H9 (cell line): Measurements from ENCODE around the gene CDC20. TPM values are rescaled to one million over a fixed set of nuclear protein-coding genes. Genes with fewer than 3 reads are reported as not detected.

ENCODE experiments used
- DNase-seq: peaks from one replicate; pipeline ENCODE4 v3.0.0-alpha.2; 2017
- H2AFZ ChIP-seq: one replicate; pipeline ENCODE4 v1.6.1; 2013; ENCODE audit warnings: mild to moderate bottlenecking, low read length, control low read depth, moderate library complexity
- H2AK5ac ChIP-seq: 2 replicates; pipeline ENCODE4 v1.6.1; 2013; ENCODE audit warnings: low read length, control low read depth, mixed read lengths; ENCODE audit not compliant: insufficient read length
- H2BK120ac ChIP-seq: one replicate; pipeline ENCODE4 v1.6.1; 2013; ENCODE audit warnings: low read depth, mild to moderate bottlenecking, low read length, control low read depth, inconsistent platforms; ENCODE audit not compliant: poor library complexity, severe bottlenecking
- H2BK12ac ChIP-seq: 2 replicates; pipeline ENCODE4 v1.6.1; 2013; ENCODE audit warnings: low read length, control low read depth, mixed read lengths, low read depth; ENCODE audit not compliant: insufficient read length
- H2BK15ac ChIP-seq: 2 replicates; pipeline ENCODE4 v1.6.1; 2013; ENCODE audit warnings: low read depth, low read length, control low read depth
- H2BK20ac ChIP-seq: one replicate; pipeline ENCODE4 v1.6.1; 2013; ENCODE audit warnings: low read depth, mild to moderate bottlenecking, low read length, control low read depth, inconsistent platforms; ENCODE audit not compliant: poor library complexity, severe bottlenecking
- H2BK5ac ChIP-seq: 2 replicates; pipeline ENCODE4 v1.6.1; 2013; ENCODE audit warnings: low read length, control low read depth, mixed read lengths; ENCODE audit not compliant: insufficient read length
- H3K14ac ChIP-seq: 2 replicates; pipeline ENCODE4 v1.6.1; 2013; ENCODE audit warnings: low read length, control low read depth; ENCODE audit not compliant: insufficient read depth
- H3K18ac ChIP-seq: 2 replicates; pipeline ENCODE4 v1.6.1; 2013; ENCODE audit warnings: low read depth, mild to moderate bottlenecking, mixed read lengths, low read length, control low read depth; ENCODE audit not compliant: insufficient read length
- H3K23ac ChIP-seq: 2 replicates; pipeline ENCODE4 v1.6.1; 2013; ENCODE audit warnings: low read length, control low read depth, mixed read lengths, low read depth; ENCODE audit not compliant: insufficient read length
- H3K23me2 ChIP-seq: 2 replicates; pipeline ENCODE4 v1.6.1; 2013; ENCODE audit warnings: low read depth, mild to moderate bottlenecking, mixed read lengths, low read length, control low read depth; ENCODE audit not compliant: insufficient read length, poor library complexity, severe bottlenecking
- H3K27ac ChIP-seq: 2 replicates; pipeline ENCODE4 v1.5.1; 2013; ENCODE audit warnings: low read length, control low read depth, mixed read lengths, low read depth; ENCODE audit not compliant: insufficient read length
- H3K27me3 ChIP-seq: 2 replicates; pipeline ENCODE4 v1.6.1; 2013; ENCODE audit warnings: low read length, control low read depth, inconsistent platforms; ENCODE audit not compliant: insufficient read depth
- H3K4ac ChIP-seq: 2 replicates; pipeline ENCODE4 v1.6.1; 2013; ENCODE audit warnings: low read depth, mild to moderate bottlenecking, control low read depth, inconsistent platforms, low read length, moderate library complexity
- H3K4me1 ChIP-seq: 2 replicates; pipeline ENCODE4 v1.6.1; 2013; ENCODE audit warnings: low read length, control low read depth, inconsistent platforms; ENCODE audit not compliant: insufficient read depth
- H3K4me2 ChIP-seq: 2 replicates; pipeline ENCODE4 v1.6.1; 2013; ENCODE audit warnings: low read length, control low read depth, mixed read lengths; ENCODE audit not compliant: insufficient read length, insufficient read depth
- H3K56ac ChIP-seq: 2 replicates; pipeline ENCODE4 v1.6.1; 2013; ENCODE audit warnings: low read depth, mild to moderate bottlenecking, mixed read lengths, low read length, control low read depth; ENCODE audit not compliant: insufficient read length
- H3K79me1 ChIP-seq: 2 replicates; pipeline ENCODE4 v1.6.1; 2013; ENCODE audit warnings: low read depth, mild to moderate bottlenecking, moderate library complexity, low read length, control low read depth, inconsistent platforms; ENCODE audit not compliant: insufficient read depth, poor library complexity, severe bottlenecking
- H3K79me2 ChIP-seq: 2 replicates; pipeline ENCODE4 v1.6.1; 2013; ENCODE audit warnings: low read length, control low read depth, inconsistent platforms; ENCODE audit not compliant: insufficient read depth
- H3K9ac ChIP-seq: 2 replicates; pipeline ENCODE4 v1.6.1; 2013; ENCODE audit warnings: low read length, control low read depth, mixed read lengths; ENCODE audit not compliant: insufficient read length; ENCODE audit errors: extremely low read depth
- H3K9me3 ChIP-seq: one replicate; pipeline ENCODE4 v1.6.1; 2013; ENCODE audit warnings: low read depth, low read length, inconsistent platforms; ENCODE audit not compliant: control insufficient read depth
- H3T11ph ChIP-seq: one replicate; pipeline ENCODE4 v1.6.1; 2013; ENCODE audit warnings: mild to moderate bottlenecking, low read length, control low read depth, inconsistent platforms
- H4K20me1 ChIP-seq: one replicate; pipeline ENCODE4 v1.6.1; 2013; ENCODE audit not compliant: control insufficient read depth, insufficient read length, insufficient read depth
- H4K5ac ChIP-seq: 2 replicates; pipeline ENCODE4 v1.6.1; 2013; ENCODE audit warnings: low read depth, mild to moderate bottlenecking, mixed read lengths, low read length, control low read depth; ENCODE audit not compliant: insufficient read length
- H4K8ac ChIP-seq: replicated peaks from 2 replicates; pipeline ENCODE4 v1.6.1; 2013; ENCODE audit warnings: low read length, control low read depth, mixed read lengths, low read depth; ENCODE audit not compliant: insufficient read length
- H4K91ac ChIP-seq: 2 replicates; pipeline ENCODE4 v1.6.1; 2013; ENCODE audit warnings: low read depth, mild to moderate bottlenecking, moderate library complexity, mixed read lengths, low read length, control low read depth; ENCODE audit not compliant: insufficient read length
- H3K27ac Mint-ChIP-seq, 3 experiments: 2 replicates in 2 of 3; 3 replicates in 1 of 3; pipeline ENCODE4 v1.8.0; 2020 to 2021; ENCODE audit warnings: mixed read lengths in 3 of 3, mild to moderate bottlenecking in 1 of 3, moderate library complexity in 1 of 3
- H3K27me3 Mint-ChIP-seq: 2 replicates; pipeline ENCODE4 v1.8.0; 2021; ENCODE audit warnings: low read depth, mild to moderate bottlenecking, moderate library complexity, mixed read lengths
- H3K36me3 Mint-ChIP-seq, 3 experiments: 2 replicates in 2 of 3; 3 replicates in 1 of 3; pipeline ENCODE4 v1.8.0; 2020 to 2021; ENCODE audit warnings: low read depth in 3 of 3, mixed read lengths in 3 of 3; ENCODE audit not compliant: insufficient read depth in 1 of 3
- H3K4me1 Mint-ChIP-seq, 2 experiments: 2 replicates each; pipeline ENCODE4 v1.8.0; 2020; ENCODE audit warnings: mixed read lengths in 2 of 2
- H3K4me3 Mint-ChIP-seq, 2 experiments: 2 replicates in 1 of 2; 3 replicates in 1 of 2; pipeline ENCODE4 v1.8.0; 2020 to 2021; ENCODE audit warnings: mild to moderate bottlenecking in 2 of 2, mixed read lengths in 2 of 2, moderate library complexity in 1 of 2
- H3K9me3 Mint-ChIP-seq, 2 experiments: 2 replicates in 1 of 2; 3 replicates in 1 of 2; pipeline ENCODE4 v1.8.0; 2020; ENCODE audit warnings: mild to moderate bottlenecking in 2 of 2, mixed read lengths in 2 of 2, moderate library complexity in 1 of 2
- WGBS: extraction: QIAGEN DNeasy Blood & Tissue Kit; methylation state at CpG from one replicate; pipeline ENCODE4 v1.1.7; 2013; ENCODE audit warnings: missing lambda C conversion rate, low lambda C conversion rate, mixed read lengths; ENCODE audit not compliant: insufficient read length; ENCODE audit errors: extremely low coverage; 5-methylcytosine and 5-hydroxymethylcytosine counted together
- total RNA-seq: library from RNA; stranded (reverse); gene quantifications from 2 replicates; pipeline ENCODE4 v1.2.1, GENCODE V29; 2021
- TF ChIP-seq, protein P1 (sequence below): fragments of 200-600 bp; sonication (generic); conservative IDR thresholded peaks from 3 replicates; pipeline ENCODE4 v1.8.0; 2021; ENCODE audit warnings: antibody characterized with exemption, mild to moderate bottlenecking

Gene CDC20
- total RNA-seq, 1 experiment from 2014 or later, result 246 TPM

DNA sequence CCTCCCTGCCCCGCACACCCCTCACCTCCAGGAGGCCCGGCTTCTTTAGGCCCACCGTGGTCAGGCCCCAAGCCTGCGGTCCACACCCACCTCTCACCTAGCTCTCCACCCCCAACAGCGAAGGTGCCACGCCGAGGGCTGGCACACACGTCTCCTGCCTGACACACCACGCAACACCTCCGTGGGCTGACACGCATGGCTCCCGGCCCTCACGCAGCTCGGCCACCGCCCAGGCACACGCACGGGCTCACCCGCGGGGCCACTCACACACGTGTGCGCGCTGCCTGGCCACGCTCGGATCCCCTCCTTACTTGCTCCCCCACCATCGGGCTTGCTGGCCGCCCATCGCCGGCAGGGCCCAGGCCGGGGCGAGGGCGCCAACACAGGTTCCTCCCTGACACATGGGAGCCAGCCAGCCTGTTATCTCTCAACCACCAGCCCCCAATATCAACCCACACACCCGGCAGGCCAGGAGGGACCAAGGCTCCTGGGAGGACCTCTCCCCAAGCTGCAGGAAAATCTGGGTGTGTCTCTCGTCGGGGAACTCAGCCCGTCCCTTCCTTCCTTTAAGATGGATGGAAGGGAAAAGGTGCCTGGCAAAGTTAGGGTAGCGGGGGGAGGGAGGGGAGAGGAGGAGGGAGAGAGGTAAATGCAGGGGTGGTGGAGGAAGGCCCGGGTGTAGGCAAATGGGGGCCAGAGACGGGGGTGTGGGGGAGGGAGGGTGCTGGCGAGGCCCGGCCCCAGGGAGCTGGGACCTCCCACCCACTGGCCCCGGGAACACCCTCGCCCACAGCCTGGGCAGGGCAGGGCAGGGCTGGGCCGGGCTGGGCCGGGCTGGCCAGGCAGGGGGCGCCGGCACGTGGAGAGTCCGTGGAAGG is 8.5 kb downstream of the CDC20 start:
- H3K27ac ChIP-seq, result no peak overlapping the region
- no peak overlapping the region for H3K56ac ChIP-seq
- H3K9ac ChIP-seq, result peak overlapping the region; percentile 25
- no peaks in the 10 kb centered on the region for H3K79me1 ChIP-seq
- no peak overlapping the region for H3K23ac ChIP-seq
- Mint-ChIP-seq H3K9me3 (no peaks in the 10 kb centered on the region), H3K4me3 (peak overlapping the region; percentile 74 to 86), H3K27me3 (no peaks in the 10 kb centered on the region), H3K27ac (0 out of 7 replicates have a peak overlapping the region, but pooled peaks of 1 of the 3 experiments have one; percentile 44), H3K36me3 (peaks cover 17 to 30% (median 25%) of the 10 kb centered on the region in 3 experiments; a peak in 6 of 7 replicates), H3K4me1 (peaks cover 23 to 36% of the 10 kb centered on the region in 2 experiments)
- H3K23me2 ChIP-seq, result peaks cover 15% of the 10 kb centered on the region
- no peaks in the 10 kb centered on the region for H4K20me1 ChIP-seq
- H3K4me2 ChIP-seq, result peak overlapping the region; percentile 78
- H3T11ph ChIP-seq, result no peak overlapping the region
- no peaks in the 10 kb centered on the region; the same call in 1 of the 2 replicates for H3K4me1 ChIP-seq
- DNase-seq, result no peak
- peak overlapping the region; percentile 53; the same call in 1 of the 2 replicates for H3K14ac ChIP-seq
- H2BK15ac ChIP-seq, result no peak overlapping the region
- H3K4ac ChIP-seq, result no peak overlapping the region
- H2BK20ac ChIP-seq, result no peak overlapping the region
- H4K91ac ChIP-seq, result no peak overlapping the region
- TF ChIP-seq, protein P1, sequence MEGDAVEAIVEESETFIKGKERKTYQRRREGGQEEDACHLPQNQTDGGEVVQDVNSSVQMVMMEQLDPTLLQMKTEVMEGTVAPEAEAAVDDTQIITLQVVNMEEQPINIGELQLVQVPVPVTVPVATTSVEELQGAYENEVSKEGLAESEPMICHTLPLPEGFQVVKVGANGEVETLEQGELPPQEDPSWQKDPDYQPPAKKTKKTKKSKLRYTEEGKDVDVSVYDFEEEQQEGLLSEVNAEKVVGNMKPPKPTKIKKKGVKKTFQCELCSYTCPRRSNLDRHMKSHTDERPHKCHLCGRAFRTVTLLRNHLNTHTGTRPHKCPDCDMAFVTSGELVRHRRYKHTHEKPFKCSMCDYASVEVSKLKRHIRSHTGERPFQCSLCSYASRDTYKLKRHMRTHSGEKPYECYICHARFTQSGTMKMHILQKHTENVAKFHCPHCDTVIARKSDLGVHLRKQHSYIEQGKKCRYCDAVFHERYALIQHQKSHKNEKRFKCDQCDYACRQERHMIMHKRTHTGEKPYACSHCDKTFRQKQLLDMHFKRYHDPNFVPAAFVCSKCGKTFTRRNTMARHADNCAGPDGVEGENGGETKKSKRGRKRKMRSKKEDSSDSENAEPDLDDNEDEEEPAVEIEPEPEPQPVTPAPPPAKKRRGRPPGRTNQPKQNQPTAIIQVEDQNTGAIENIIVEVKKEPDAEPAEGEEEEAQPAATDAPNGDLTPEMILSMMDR, result no peak
- H3K18ac ChIP-seq, result no peak overlapping the region
- no peaks in the 10 kb centered on the region for H3K27me3 ChIP-seq
- H3K9me3 ChIP-seq, result no peaks in the 10 kb centered on the region
- WGBS, result no CpG with 5 or more reads among the region's 48 CpGs
- no peak overlapping the region for H2BK5ac ChIP-seq
- no peak overlapping the region for H4K8ac ChIP-seq
- no peak overlapping the region for H4K5ac ChIP-seq
- no peak overlapping the region for H2AK5ac ChIP-seq
- no peak overlapping the region for H2BK120ac ChIP-seq
- no peak overlapping the region for H2AFZ ChIP-seq
- H2BK12ac ChIP-seq, result no peak overlapping the region
- no peaks in the 10 kb centered on the region; the same call in 1 of the 2 replicates for H3K79me2 ChIP-seq
